ENCODE data around the gene TTYH1. TPM values are rescaled to one million over a fixed set of nuclear protein-coding genes. Genes with fewer than 3 reads are reported as not detected.

Gene TTYH1
- total and polyA plus RNA-seq, 9 of the 15 experiments (the other 6 are each of a cell fraction or from before 2014, with no cell fraction given), result 0.08 TPM; not detected in 8

- Histone ChIP-seq H3K9ac (ENCODE audit: insufficient read depth in 1 of 2, low read depth in 2 of 2, low read length in 2 of 2) (no peak overlapping the region), H3K4me2 (ENCODE audit: insufficient read depth, low read length) (no peak overlapping the region), H2AFZ (ENCODE audit: low read depth, low read length) (no peak overlapping the region), H3K4me1 (replicated peaks in 1 of 2; ENCODE audit: control insufficient read depth in 2 of 2, insufficient read depth in 2 of 2, low read length in 2 of 2) (peaks cover 0 to 26% of the 10 kb centered on the region in 2 experiments; a peak in 2 of 5 replicates), H4K20me1 (replicated peaks; ENCODE audit: control insufficient read depth, insufficient read depth, low read length) (peaks cover 10% of the 10 kb centered on the region; the same call in 1 of the 2 replicates), H3K79me2 (ENCODE audit: control insufficient read depth, insufficient read depth, low read length) (peaks cover 6% of the 10 kb centered on the region; the same call in 2 of the 3 replicates), H3K36me3 (ENCODE audit: control insufficient read depth, insufficient read depth, low read length) (peaks cover 10% of the 10 kb centered on the region; the same call in 1 of the 3 replicates), H3K9me1 (ENCODE audit: control insufficient read depth, insufficient read depth, low read length) (no peaks in the 10 kb centered on the region), H3K4me3 (no peak overlapping the region), H3K9me3 (replicated peaks; ENCODE audit: control insufficient read depth, insufficient read depth, low read depth, low read length) (no peaks in the 10 kb centered on the region), H3K27ac (ENCODE audit: extremely low read depth, low read depth, low read length) (no peak overlapping the region), H3K27me3 (ENCODE audit: control insufficient read depth in 2 of 2, insufficient read depth in 2 of 2, low read length in 2 of 2) (no peaks in the 10 kb centered on the region)
- ATAC-seq (no peak), FAIRE-seq (no peak), DNase-seq (ENCODE audit: extremely low read depth in 1 of 4, low spot score in 3 of 4) (no peak)
- ChIA-PET CTCF (ENCODE audit: low intra/inter-chr PET ratio) (no interaction called here), POLR2A (no interaction called here)
- in situ Hi-C loops (cut with MboI), result no loop called here
- 74% methylated on average over 3 of the region's 16 CpGs for WGBS (ENCODE audit: insufficient coverage, low coverage, missing lambda C conversion rate)
- intact Hi-C loops (cut with micrococcal nuclease), result no loop called here
- BruUV-seq (replicated peaks), result no TSS peak
- no peak for TF ChIP-seq TBL1XR1 (IDR thresholded peaks at IDR 0.05; ENCODE audit: low read length in 2 of 2)
- TF ChIP-seq BDP1 (IDR thresholded peaks at IDR 0.05; ENCODE audit: insufficient read depth, insufficient read length), result no peak
- no peak for TF ChIP-seq ELK1 (CRISPR knock-in tag; IDR thresholded peaks at IDR 0.05)
- TF ChIP-seq KDM1A (IDR thresholded peaks at IDR 0.05), result peak in 1 of 2 experiments; percentile 36; a peak in 1 of 4 replicates
- TF ChIP-seq GTF2B (IDR thresholded peaks at IDR 0.05; ENCODE audit: extremely low read depth, insufficient read length), result no peak
- TF ChIP-seq, protein P1, sequence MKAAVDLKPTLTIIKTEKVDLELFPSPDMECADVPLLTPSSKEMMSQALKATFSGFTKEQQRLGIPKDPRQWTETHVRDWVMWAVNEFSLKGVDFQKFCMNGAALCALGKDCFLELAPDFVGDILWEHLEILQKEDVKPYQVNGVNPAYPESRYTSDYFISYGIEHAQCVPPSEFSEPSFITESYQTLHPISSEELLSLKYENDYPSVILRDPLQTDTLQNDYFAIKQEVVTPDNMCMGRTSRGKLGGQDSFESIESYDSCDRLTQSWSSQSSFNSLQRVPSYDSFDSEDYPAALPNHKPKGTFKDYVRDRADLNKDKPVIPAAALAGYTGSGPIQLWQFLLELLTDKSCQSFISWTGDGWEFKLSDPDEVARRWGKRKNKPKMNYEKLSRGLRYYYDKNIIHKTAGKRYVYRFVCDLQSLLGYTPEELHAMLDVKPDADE (conservative IDR thresholded peaks at IDR 0.05; ENCODE audit: control insufficient read depth, low read depth, low read length), result no peak
- no peak for TF ChIP-seq ZNF174 (CRISPR knock-in tag; IDR thresholded peaks at IDR 0.05)
- TF ChIP-seq ZNF76 (CRISPR knock-in tag; IDR thresholded peaks at IDR 0.05; ENCODE audit: borderline replicate concordance), result no peak
- TF ChIP-seq RBM25 (IDR thresholded peaks at IDR 0.05; ENCODE audit: low read depth, low read length, severe bottlenecking), result no peak
- peak; percentile 45; the same call in 1 of the 2 replicates for TF ChIP-seq POLR2G (IDR thresholded peaks at IDR 0.05; ENCODE audit: low read depth, low read length)
- no peak for TF ChIP-seq SMAD2 (IDR thresholded peaks at IDR 0.05; ENCODE audit: low read depth, low read length)
- no peak for TF ChIP-seq KLF13 (tag; IDR thresholded peaks at IDR 0.05; ENCODE audit: borderline replicate concordance, low read depth)
- no peak for TF ChIP-seq SMAD1 (IDR thresholded peaks at IDR 0.05; ENCODE audit: low read depth, low read length, partially characterized antibody)
- TF ChIP-seq ZNF395 (CRISPR knock-in tag; IDR thresholded peaks at IDR 0.05), result no peak
- TF ChIP-seq ZC3H8 (IDR thresholded peaks at IDR 0.05), result no peak
- TF ChIP-seq RBFOX2 (IDR thresholded peaks at IDR 0.05; ENCODE audit: low read depth, low read length), result 0 out of 2 replicates have a peak, but pooled peaks have one; percentile 24
- TF ChIP-seq ATF1 (CRISPR knock-in tag; IDR thresholded peaks at IDR 0.05), result no peak
- TF ChIP-seq ATF1 (tag; IDR thresholded peaks at IDR 0.05), result no peak
- no peak for TF ChIP-seq ZNF75A (CRISPR knock-in tag; IDR thresholded peaks at IDR 0.05)
- TF ChIP-seq NR4A1 (CRISPR knock-in tag; IDR thresholded peaks at IDR 0.05), result no peak
- TF ChIP-seq NR4A1 (tag; IDR thresholded peaks at IDR 0.05), result no peak
Observed at GRCh38 chr19:54435551-54436016, 20.3 kb downstream of the TTYH1 start.

Measured in K562 (cell line).